Measurements from ENCODE around the gene PPHLN1. TPM values are rescaled to one million over a fixed set of nuclear protein-coding genes. Genes with fewer than 3 reads are reported as not detected.

PPHLN1 gene
- total and polyA plus RNA-seq, 2 of the 8 experiments (the other 6 are each of a cell fraction or from before 2014, with no cell fraction given): 34.3 to 71.6 TPM

DNA sequence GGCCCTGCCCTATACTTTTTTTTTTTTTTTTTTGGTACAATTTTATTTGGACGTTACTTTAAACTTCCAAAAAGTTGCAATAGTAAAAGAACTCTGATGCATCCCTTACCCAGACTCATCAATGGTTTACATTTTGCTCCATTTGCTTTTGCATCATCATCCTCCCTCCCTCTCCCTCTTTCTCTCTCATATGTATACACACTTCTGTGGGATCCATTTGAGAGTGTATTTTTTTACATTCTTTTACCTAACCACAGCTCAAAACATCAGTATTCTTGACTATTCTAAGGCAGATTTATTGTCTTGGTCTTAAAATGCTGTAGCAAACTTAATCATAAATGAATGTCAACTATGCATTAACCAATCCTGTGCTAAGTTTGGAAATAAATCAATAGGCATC lies 152.0 kb downstream of the PPHLN1 start:
- Histone ChIP-seq H3K79me2 (ENCODE audit: control insufficient read depth in 1 of 2, insufficient read depth in 2 of 2, low read length in 2 of 2) (peaks cover 6 to 94% of the 10 kb centered on the region in 2 experiments; a peak in 3 of 4 replicates), H3K23ac (ENCODE audit: insufficient read length) (no peak overlapping the region), H3K9ac (replicated peaks in 1 of 4; ENCODE audit: extremely low read depth in 1 of 4, low read depth in 3 of 4, low read length in 3 of 4) (no peak overlapping the region), H3K56ac (replicated peaks; ENCODE audit: insufficient read length, low read depth, low read length) (no peak overlapping the region), H3K14ac (ENCODE audit: insufficient read length) (no peak overlapping the region), H2BK12ac (ENCODE audit: low read depth, low read length) (no peak overlapping the region), H4K5ac (ENCODE audit: insufficient read length, low read depth, low read length) (no peak overlapping the region), H3K79me1 (ENCODE audit: low read depth, low read length) (peaks cover 4% of the 10 kb centered on the region), H3K4me2 (ENCODE audit: insufficient read depth in 1 of 2, low read depth in 2 of 2, low read length in 2 of 2) (no peak overlapping the region), H3K4me1 (replicated peaks in 1 of 4; ENCODE audit: control insufficient read depth in 3 of 4, insufficient read depth in 4 of 4, low read length in 3 of 4) (peaks cover 5 to 18% (median 7%) of the 10 kb centered on the region in 4 experiments; a peak in 6 of 7 replicates), H3K9me3 (ENCODE audit: insufficient read depth in 2 of 2, low read depth in 1 of 2, low read length in 1 of 2) (no peaks in the 10 kb centered on the region), H3K36me3 (ENCODE audit: control insufficient read depth in 2 of 4, insufficient read depth in 4 of 4, low read length in 3 of 4) (no peaks in the 10 kb centered on the region), H3K18ac (ENCODE audit: extremely low read depth, low read length) (no peak overlapping the region), H4K20me1 (replicated peaks in 1 of 2; ENCODE audit: control insufficient read depth in 1 of 2, insufficient read depth in 2 of 2, low read length in 2 of 2) (peaks cover 10 to 16% of the 10 kb centered on the region in 2 experiments), H4K91ac (replicated peaks; ENCODE audit: insufficient read length, low read length) (no peak overlapping the region), H4K8ac (ENCODE audit: extremely low read depth, insufficient read depth, low read length) (no peak overlapping the region), H3K4me3 (ENCODE audit: extremely low read depth in 1 of 4, insufficient read depth in 2 of 4, low read depth in 3 of 4, low read length in 4 of 4) (no peak overlapping the region), H3K27me3 (replicated peaks in 1 of 4; ENCODE audit: control insufficient read depth in 3 of 4, extremely low read depth in 1 of 4, insufficient read depth in 3 of 4, low read length in 3 of 4) (no peaks in the 10 kb centered on the region; a peak in 2 of 7 replicates), H2BK15ac (ENCODE audit: low read length) (no peak overlapping the region), H3K27ac (ENCODE audit: low read depth, low read length) (no peak overlapping the region), H2AFZ (ENCODE audit: low read length) (no peak overlapping the region), H2BK5ac (ENCODE audit: low read depth, low read length) (no peak overlapping the region), H2BK120ac (replicated peaks; ENCODE audit: low read depth, low read length) (no peak overlapping the region), H3K23me2 (ENCODE audit: low read depth, low read length) (peaks cover 7% of the 10 kb centered on the region), H2BK20ac (ENCODE audit: low read length) (no peak overlapping the region), H2AK5ac (ENCODE audit: low read depth, low read length) (no peak overlapping the region), H3K4ac (replicated peaks; ENCODE audit: insufficient read length, low read depth, low read length) (no peak overlapping the region)
- CTCF ChIA-PET (ENCODE audit: partially characterized antibody): interaction anchor here (0.6 to 10.7 kb wide), 4 partner anchors 25 to 860 kb away, joined by 3 to 104 read pairs (median 4); no protein-coding TSS in a partner anchor
- WGBS, 2 experiments (ENCODE audit: extremely low coverage in 1 of 2, insufficient coverage in 1 of 2, insufficient read length in 1 of 2, insufficient replicate concordance in 2 of 2, low coverage in 1 of 2, low lambda C conversion rate in 2 of 2, missing lambda C conversion rate in 1 of 2): 82% methylated on average over 1 of the region's 1 CpG; no CpG with 5 or more reads in 1 of the 2 experiments
- POLR2A ChIA-PET (ENCODE audit: partially characterized antibody): interaction anchor here (1.5 to 3.3 kb wide), 3 partner anchors 8 to 91 kb away, joined by 5 to 20 read pairs (median 8); no protein-coding TSS in a partner anchor
- no peak for DNase-seq (ENCODE audit: low read depth in 1 of 2, low spot score in 2 of 2)
- no peak for FAIRE-seq
- no peak for TF ChIP-seq SAP30 (IDR thresholded peaks at IDR 0.05; ENCODE audit: insufficient read depth, insufficient replicate concordance, low read length)
- TF ChIP-seq RFX5 (IDR thresholded peaks at IDR 0.05; ENCODE audit: borderline replicate concordance, low read depth, low read length): no peak
- TF ChIP-seq TCF12 (IDR thresholded peaks at IDR 0.05; ENCODE audit: low read depth, low read length): no peak
- TF ChIP-seq CTBP2 (IDR thresholded peaks at IDR 0.05; ENCODE audit: borderline replicate concordance, insufficient read depth, insufficient read length, low read length): no peak
- no peak for TF ChIP-seq BACH1 (IDR thresholded peaks at IDR 0.05; ENCODE audit: low read length)
- TF ChIP-seq, protein P1, sequence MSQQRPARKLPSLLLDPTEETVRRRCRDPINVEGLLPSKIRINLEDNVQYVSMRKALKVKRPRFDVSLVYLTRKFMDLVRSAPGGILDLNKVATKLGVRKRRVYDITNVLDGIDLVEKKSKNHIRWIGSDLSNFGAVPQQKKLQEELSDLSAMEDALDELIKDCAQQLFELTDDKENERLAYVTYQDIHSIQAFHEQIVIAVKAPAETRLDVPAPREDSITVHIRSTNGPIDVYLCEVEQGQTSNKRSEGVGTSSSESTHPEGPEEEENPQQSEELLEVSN (IDR thresholded peaks at IDR 0.05): no peak
- no peak for TF ChIP-seq JUN (IDR thresholded peaks at IDR 0.05; ENCODE audit: low read depth, low read length)
- TF ChIP-seq EGR1 (IDR thresholded peaks at IDR 0.05; ENCODE audit: borderline replicate concordance, low read depth, low read length): no peak

All from H1 (cell line).